ENCODE results near the gene EXPH5. TPM values are rescaled to one million over a fixed set of nuclear protein-coding genes. Genes with fewer than 3 reads are reported as not detected.

The EXPH5 gene
- total and polyA plus RNA-seq, 2 of the 8 experiments (the other 6 are each of a cell fraction or from before 2014, with no cell fraction given): 1.1 to 11.5 TPM

DNA sequence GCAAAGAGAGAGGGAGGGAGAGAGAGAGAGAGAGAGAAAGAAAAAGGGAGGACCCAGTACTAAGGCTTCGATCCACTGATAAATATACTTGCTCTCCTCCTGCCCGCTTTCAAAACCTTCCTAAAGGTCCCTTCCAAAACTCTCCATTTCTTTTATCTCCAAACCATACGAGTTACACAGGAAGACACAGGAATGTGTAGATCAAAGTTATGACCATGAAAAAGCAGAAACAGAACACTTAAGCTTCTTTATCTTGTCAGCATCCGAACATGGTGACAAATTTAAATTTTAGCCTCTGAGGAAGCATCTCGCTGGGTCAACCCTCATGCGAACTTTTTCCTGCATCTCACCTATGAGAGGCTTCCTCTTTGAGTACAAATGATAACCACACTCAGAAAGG is 66.2 kb downstream of the EXPH5 start:
- Histone ChIP-seq H3K79me1 (ENCODE audit: low read depth, low read length) (no peaks in the 10 kb centered on the region), H3K9ac (replicated peaks in 1 of 4; ENCODE audit: extremely low read depth in 1 of 4, low read depth in 3 of 4, low read length in 3 of 4) (no peak overlapping the region), H2AK5ac (ENCODE audit: low read depth, low read length) (no peak overlapping the region), H2BK20ac (ENCODE audit: low read length) (no peak overlapping the region), H3K4me3 (ENCODE audit: extremely low read depth in 1 of 4, insufficient read depth in 2 of 4, low read depth in 3 of 4, low read length in 4 of 4) (no peak overlapping the region), H3K18ac (ENCODE audit: extremely low read depth, low read length) (no peak overlapping the region), H2AFZ (ENCODE audit: low read length) (no peak overlapping the region), H3K56ac (replicated peaks; ENCODE audit: insufficient read length, low read depth, low read length) (no peak overlapping the region), H4K5ac (ENCODE audit: insufficient read length, low read depth, low read length) (no peak overlapping the region), H2BK15ac (ENCODE audit: low read length) (no peak overlapping the region), H3K9me3 (ENCODE audit: insufficient read depth in 2 of 2, low read depth in 1 of 2, low read length in 1 of 2) (no peaks in the 10 kb centered on the region), H3K79me2 (ENCODE audit: control insufficient read depth in 1 of 2, insufficient read depth in 2 of 2, low read length in 2 of 2) (no peaks in the 10 kb centered on the region), H3K23ac (ENCODE audit: insufficient read length) (no peak overlapping the region), H2BK12ac (ENCODE audit: low read depth, low read length) (no peak overlapping the region), H3K4me2 (ENCODE audit: insufficient read depth in 1 of 2, low read depth in 2 of 2, low read length in 2 of 2) (no peak overlapping the region), H3K36me3 (ENCODE audit: control insufficient read depth in 2 of 4, insufficient read depth in 4 of 4, low read length in 3 of 4) (no peaks in the 10 kb centered on the region; a peak in 1 of 8 replicates), H3K14ac (ENCODE audit: insufficient read length) (no peak overlapping the region), H3K23me2 (ENCODE audit: low read depth, low read length) (no peaks in the 10 kb centered on the region), H3K4me1 (replicated peaks in 1 of 4; ENCODE audit: control insufficient read depth in 3 of 4, insufficient read depth in 4 of 4, low read length in 3 of 4) (no peaks in the 10 kb centered on the region), H4K91ac (replicated peaks; ENCODE audit: insufficient read length, low read length) (no peak overlapping the region), H2BK120ac (replicated peaks; ENCODE audit: low read depth, low read length) (no peak overlapping the region), H4K20me1 (replicated peaks in 1 of 2; ENCODE audit: control insufficient read depth in 1 of 2, insufficient read depth in 2 of 2, low read length in 2 of 2) (no peaks in the 10 kb centered on the region), H4K8ac (ENCODE audit: extremely low read depth, insufficient read depth, low read length) (no peak overlapping the region), H3K4ac (replicated peaks; ENCODE audit: insufficient read length, low read depth, low read length) (no peak overlapping the region), H3K27me3 (replicated peaks in 1 of 4; ENCODE audit: control insufficient read depth in 3 of 4, extremely low read depth in 1 of 4, insufficient read depth in 3 of 4, low read length in 3 of 4) (no peaks in the 10 kb centered on the region), H2BK5ac (ENCODE audit: low read depth, low read length) (no peak overlapping the region), H3K27ac (ENCODE audit: low read depth, low read length) (no peak overlapping the region)
- WGBS, 2 experiments (ENCODE audit: extremely low coverage in 1 of 2, insufficient coverage in 1 of 2, insufficient read length in 1 of 2, insufficient replicate concordance in 2 of 2, low coverage in 1 of 2, low lambda C conversion rate in 2 of 2, missing lambda C conversion rate in 1 of 2): 93% methylated on average over 6 of the region's 6 CpGs; no CpG with 5 or more reads in 1 of the 2 experiments
- CTCF ChIA-PET (ENCODE audit: partially characterized antibody): interaction anchor here (0.7 kb wide), 1 partner anchor 1461 kb away, joined by 3 read pairs; no protein-coding TSS in a partner anchor
- TF ChIP-seq POLR2AphosphoS5 (IDR thresholded peaks at IDR 0.05; ENCODE audit: low read depth, low read length) (no peak), JUND (IDR thresholded peaks at IDR 0.05; ENCODE audit: low read length) (no peak), CHD1 (IDR thresholded peaks at IDR 0.05; ENCODE audit: low read depth, low read length) (no peak), RAD21 (IDR thresholded peaks at IDR 0.05 in 1 of 2, conservative IDR thresholded peaks at IDR 0.05 in 1 of 2; ENCODE audit: low read depth in 2 of 2, low read length in 2 of 2) (no peak), CEBPB (IDR thresholded peaks at IDR 0.05; ENCODE audit: low read depth, low read length) (no peak), BRCA1 (IDR thresholded peaks at IDR 0.05; ENCODE audit: low read depth, low read length) (no peak), TCF12 (IDR thresholded peaks at IDR 0.05; ENCODE audit: low read depth, low read length) (no peak)
- TF ChIP-seq, protein P1, sequence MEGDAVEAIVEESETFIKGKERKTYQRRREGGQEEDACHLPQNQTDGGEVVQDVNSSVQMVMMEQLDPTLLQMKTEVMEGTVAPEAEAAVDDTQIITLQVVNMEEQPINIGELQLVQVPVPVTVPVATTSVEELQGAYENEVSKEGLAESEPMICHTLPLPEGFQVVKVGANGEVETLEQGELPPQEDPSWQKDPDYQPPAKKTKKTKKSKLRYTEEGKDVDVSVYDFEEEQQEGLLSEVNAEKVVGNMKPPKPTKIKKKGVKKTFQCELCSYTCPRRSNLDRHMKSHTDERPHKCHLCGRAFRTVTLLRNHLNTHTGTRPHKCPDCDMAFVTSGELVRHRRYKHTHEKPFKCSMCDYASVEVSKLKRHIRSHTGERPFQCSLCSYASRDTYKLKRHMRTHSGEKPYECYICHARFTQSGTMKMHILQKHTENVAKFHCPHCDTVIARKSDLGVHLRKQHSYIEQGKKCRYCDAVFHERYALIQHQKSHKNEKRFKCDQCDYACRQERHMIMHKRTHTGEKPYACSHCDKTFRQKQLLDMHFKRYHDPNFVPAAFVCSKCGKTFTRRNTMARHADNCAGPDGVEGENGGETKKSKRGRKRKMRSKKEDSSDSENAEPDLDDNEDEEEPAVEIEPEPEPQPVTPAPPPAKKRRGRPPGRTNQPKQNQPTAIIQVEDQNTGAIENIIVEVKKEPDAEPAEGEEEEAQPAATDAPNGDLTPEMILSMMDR (IDR thresholded peaks at IDR 0.05; ENCODE audit: control extremely low read depth in 1 of 3, insufficient read depth in 1 of 3, low read depth in 1 of 3, low read length in 3 of 3): no peak
- POLR2A ChIA-PET (ENCODE audit: partially characterized antibody): interaction anchor here (0.6 kb wide), 1 partner anchor 15 kb away, joined by 3 read pairs; no protein-coding TSS in a partner anchor
- DNase-seq (ENCODE audit: low read depth in 1 of 2, low spot score in 2 of 2): no peak
- FAIRE-seq: no peak
